Sigmoid colon (tissue), 7 donors: ENCODE results near the gene ST3GAL2. TPM values are rescaled to one million over a fixed set of nuclear protein-coding genes. Genes with fewer than 3 reads are reported as not detected.

Experiments used
- DNase-seq: peaks from one replicate; pipeline ENCODE4 v3.0.0-alpha.2; 2019
- H3K27ac ChIP-seq, 4 donors: fragments of 200-600 bp; sonication (generic); one replicate each; pipeline ENCODE4 v1.5.1; 2016 to 2019; ENCODE audit warnings: mild to moderate bottlenecking in 1 of 4
- H3K27me3 ChIP-seq, 3 donors: fragments of 200-600 bp; sonication (generic); one replicate each; pipeline ENCODE4 v1.5.1; 2019; ENCODE audit warnings: mild to moderate bottlenecking in 1 of 3
- H3K36me3 ChIP-seq, 4 donors: fragments of 200-600 bp; sonication (generic); one replicate each; pipeline ENCODE4 v1.5.1; 2016 to 2019
- H3K4me1 ChIP-seq, 4 donors: fragments of 200-600 bp; sonication (generic); one replicate each; pipeline ENCODE4 v1.5.1; 2017 to 2019
- H3K4me3 ChIP-seq, 4 donors: fragments of 200-600 bp; sonication (generic); one replicate each; pipeline ENCODE4 v1.5.1; 2017 to 2019; ENCODE audit warnings: mild to moderate bottlenecking in 2 of 4, moderate library complexity in 1 of 4
- H3K9me3 ChIP-seq, 4 donors: fragments of 200-600 bp in 3 of 4; sonication (generic) in 3 of 4; one replicate each; pipeline versions ENCODE4 v1.5.1 to v1.6.1; 2013 to 2019
- EP300 ChIP-seq, 4 donors: sonication (generic); formaldehyde crosslinking; IDR thresholded peaks; one replicate each; pipeline ENCODE4 v1.6.1; 2017; ENCODE audit warnings: antibody characterized with exemption in 4 of 4
- POLR2A ChIP-seq, 2 donors: fragments of 450-650 bp; IDR thresholded peaks; one replicate each; pipeline ENCODE4 v1.6.1; 2016; ENCODE audit warnings: antibody characterized with exemption in 2 of 2, mild to moderate bottlenecking in 2 of 2, moderate library complexity in 2 of 2
- POLR2AphosphoS5 ChIP-seq, 4 donors: sonication (generic); formaldehyde crosslinking; IDR thresholded peaks; one replicate each; pipeline ENCODE4 v1.6.1; 2017; ENCODE audit warnings: antibody characterized with exemption in 4 of 4
- WGBS, 2 donors: extraction: QIAGEN DNeasy Blood & Tissue Kit; methylation state at CpG; one replicate each; pipeline ENCODE4 v1.1.7; 2013; 5-methylcytosine and 5-hydroxymethylcytosine counted together
- intact Hi-C: fragments of 100-400 bp; cut with DNase I; formaldehyde crosslinking; loops from one replicate; pipeline ENCODE4 v1.15.1; 2023
- polyA plus RNA-seq, 3 donors: library from polyadenylated mRNA; stranded (reverse); fragments of 200-250 nt; gene quantifications; one replicate each; pipeline ENCODE4 v1.2.3, GENCODE V29; 2013
- total RNA-seq, 4 donors: library from RNA; depleted of rRNA; stranded (reverse); fragments of >200 nt; gene quantifications; one replicate each; pipeline ENCODE4 v1.1.0, GENCODE V29; 2016
- TF ChIP-seq, protein P1 (sequence below), 4 experiments: fragments of 450-650 bp in 3 of 4; fragments of 200-600 bp in 1 of 4; IDR thresholded peaks; one replicate each; pipeline ENCODE4 v1.5.1; 2016 to 2019; ENCODE audit warnings: antibody characterized with exemption in 4 of 4, mild to moderate bottlenecking in 3 of 4, moderate library complexity in 2 of 4
- donor health status: healthy with polysubstance abuse.
- donor health status: Bipolar disorder and iron deficiency.
- donor health status: healthy.

Gene ST3GAL2
- total and polyA plus RNA-seq, 7 donors, result 2.3 to 21.3 (median 14.0) TPM

DNA sequence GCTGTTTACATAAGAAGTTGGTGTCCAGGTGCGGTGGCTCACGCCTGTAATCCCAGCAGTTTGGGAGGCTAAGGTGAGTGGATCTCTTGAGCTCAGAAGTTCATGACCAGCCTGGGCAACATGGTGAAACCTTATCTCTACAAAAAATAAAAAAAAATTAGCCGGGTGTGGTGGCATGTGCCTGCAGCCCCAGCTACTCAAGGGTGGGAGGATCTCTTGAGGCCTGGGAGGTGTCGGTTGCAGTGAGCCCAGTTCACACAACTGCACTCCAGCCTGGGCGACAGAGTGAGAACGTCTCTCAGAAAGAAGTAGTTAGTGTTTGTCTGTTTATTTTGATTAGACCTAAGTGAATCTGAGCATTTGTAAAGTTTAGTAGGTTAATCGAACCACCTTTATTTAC lies 79.3 kb downstream of the ST3GAL2 start:
- H3K4me1 ChIP-seq, result no peaks in the 10 kb centered on the region
- intact Hi-C loops, result no loop called here
- H3K27ac ChIP-seq, result no peak overlapping the region
- no peaks in the 10 kb centered on the region for H3K9me3 ChIP-seq
- no peaks in the 10 kb centered on the region for H3K27me3 ChIP-seq
- peaks cover 50 to 100% (median 76%) of the 10 kb centered on the region in 4 donors for H3K36me3 ChIP-seq
- WGBS, 2 donors, result 82 to 93% methylated on average over 7 of the region's 7 CpGs
- DNase-seq, result no peak
- TF ChIP-seq, protein P1, sequence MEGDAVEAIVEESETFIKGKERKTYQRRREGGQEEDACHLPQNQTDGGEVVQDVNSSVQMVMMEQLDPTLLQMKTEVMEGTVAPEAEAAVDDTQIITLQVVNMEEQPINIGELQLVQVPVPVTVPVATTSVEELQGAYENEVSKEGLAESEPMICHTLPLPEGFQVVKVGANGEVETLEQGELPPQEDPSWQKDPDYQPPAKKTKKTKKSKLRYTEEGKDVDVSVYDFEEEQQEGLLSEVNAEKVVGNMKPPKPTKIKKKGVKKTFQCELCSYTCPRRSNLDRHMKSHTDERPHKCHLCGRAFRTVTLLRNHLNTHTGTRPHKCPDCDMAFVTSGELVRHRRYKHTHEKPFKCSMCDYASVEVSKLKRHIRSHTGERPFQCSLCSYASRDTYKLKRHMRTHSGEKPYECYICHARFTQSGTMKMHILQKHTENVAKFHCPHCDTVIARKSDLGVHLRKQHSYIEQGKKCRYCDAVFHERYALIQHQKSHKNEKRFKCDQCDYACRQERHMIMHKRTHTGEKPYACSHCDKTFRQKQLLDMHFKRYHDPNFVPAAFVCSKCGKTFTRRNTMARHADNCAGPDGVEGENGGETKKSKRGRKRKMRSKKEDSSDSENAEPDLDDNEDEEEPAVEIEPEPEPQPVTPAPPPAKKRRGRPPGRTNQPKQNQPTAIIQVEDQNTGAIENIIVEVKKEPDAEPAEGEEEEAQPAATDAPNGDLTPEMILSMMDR (IDR thresholded peaks at IDR 0.05), result no peak
- TF ChIP-seq POLR2A (IDR thresholded peaks at IDR 0.05) (no peak), POLR2AphosphoS5 (IDR thresholded peaks at IDR 0.05) (no peak), EP300 (IDR thresholded peaks at IDR 0.05) (no peak)
- H3K4me3 ChIP-seq, result no peak overlapping the region

DNA sequence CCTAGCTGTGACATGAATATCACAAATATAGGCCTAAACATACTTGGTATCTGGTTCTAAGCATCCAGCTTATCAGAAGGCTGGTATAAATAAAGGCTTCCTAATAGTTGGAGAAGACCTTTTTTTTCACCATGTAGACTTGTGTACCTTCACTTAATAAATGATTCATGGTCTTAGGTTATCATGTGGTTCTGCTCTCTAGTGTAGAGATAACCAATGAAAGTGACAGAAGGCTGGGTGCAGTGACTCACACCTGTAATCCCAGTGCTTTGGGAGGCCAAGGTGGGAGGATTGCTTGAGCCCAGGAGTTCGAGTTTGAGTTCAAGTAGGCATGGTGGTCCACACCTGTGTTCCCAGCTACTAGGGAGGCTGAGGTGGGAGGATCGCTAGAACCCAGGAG lies 89.1 kb downstream of the ST3GAL2 start:
- Histone ChIP-seq H3K27me3 (no peaks in the 10 kb centered on the region), H3K4me3 (no peak overlapping the region), H3K9me3 (no peaks in the 10 kb centered on the region), H3K4me1 (peaks cover 0 to 28% (median 20%) of the 10 kb centered on the region in 4 donors), H3K27ac (no peak overlapping the region), H3K36me3 (peaks cover 4 to 51% (median 18%) of the 10 kb centered on the region in 4 donors)
- intact Hi-C loops, result no loop called here
- DNase-seq, result no peak
- no peak for TF ChIP-seq EP300 (IDR thresholded peaks at IDR 0.05)
- TF ChIP-seq, protein P1 (IDR thresholded peaks at IDR 0.05), result no peak
- no peak for TF ChIP-seq POLR2AphosphoS5 (IDR thresholded peaks at IDR 0.05)
- TF ChIP-seq POLR2A (IDR thresholded peaks at IDR 0.05), result no peak
- 82 to 90% methylated on average over 2 of the region's 2 CpGs for WGBS, 2 donors

- intact Hi-C loops, result no loop called here
- no peak overlapping the region for H3K4me3 ChIP-seq
- WGBS, 2 donors, result 81 to 88% methylated on average over 2 of the region's 2 CpGs
- H3K4me1 ChIP-seq, result peaks cover 0 to 28% (median 20%) of the 10 kb centered on the region in 4 donors
- TF ChIP-seq POLR2AphosphoS5 (IDR thresholded peaks at IDR 0.05), result no peak
- TF ChIP-seq POLR2A (IDR thresholded peaks at IDR 0.05), result no peak
- TF ChIP-seq EP300 (IDR thresholded peaks at IDR 0.05), result no peak
- TF ChIP-seq, protein P1 (IDR thresholded peaks at IDR 0.05), result no peak
- no peaks in the 10 kb centered on the region for H3K27me3 ChIP-seq
- peaks cover 4 to 43% (median 15%) of the 10 kb centered on the region in 4 donors for H3K36me3 ChIP-seq
- DNase-seq, result no peak
- no peaks in the 10 kb centered on the region for H3K9me3 ChIP-seq
- H3K27ac ChIP-seq, result no peak overlapping the region
Observed at GRCh38 chr16:70348991-70349390, 89.9 kb downstream of the ST3GAL2 start.

DNA sequence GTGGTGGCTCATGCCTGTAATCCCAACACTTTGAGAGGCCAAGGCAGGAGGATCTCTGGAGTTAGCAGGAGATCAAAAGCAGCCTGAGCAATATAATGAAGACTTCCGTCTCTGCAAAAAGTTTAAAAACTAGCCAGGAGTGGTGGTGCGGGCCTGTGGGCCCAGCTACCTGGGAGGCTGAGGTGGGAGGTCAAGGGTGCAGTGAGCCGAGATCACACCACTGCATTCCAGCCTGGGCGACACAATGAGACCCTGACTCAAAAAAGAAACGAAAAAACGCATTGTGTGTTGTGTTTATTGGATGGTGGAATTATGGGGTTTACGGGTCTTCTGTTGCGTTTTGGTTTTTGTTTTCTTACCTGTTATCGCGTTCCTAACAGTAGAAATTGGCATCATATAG lies 93.1 kb downstream of the ST3GAL2 start:
- Histone ChIP-seq H3K4me3 (peak overlapping the region; percentile 53 to 79 (median 68)), H3K27me3 (no peaks in the 10 kb centered on the region), H3K36me3 (peaks cover 0 to 12% (median under 1%) of the 10 kb centered on the region in 4 donors), H3K27ac (peak overlapping the region; percentile 86 to 96 (median 90)), H3K9me3 (no peaks in the 10 kb centered on the region), H3K4me1 (peaks cover 0 to 28% (median 20%) of the 10 kb centered on the region in 4 donors)
- 74 to 87% methylated on average over 10 of the region's 10 CpGs for WGBS, 2 donors
- TF ChIP-seq EP300 (IDR thresholded peaks at IDR 0.05), result no peak
- TF ChIP-seq POLR2AphosphoS5 (IDR thresholded peaks at IDR 0.05), result no peak
- DNase-seq, result no peak
- intact Hi-C loops, result loop anchor here (2.0 kb wide), 1 partner anchor 47 kb away; the partner anchor contains the start of gene DDX19B

DNA sequence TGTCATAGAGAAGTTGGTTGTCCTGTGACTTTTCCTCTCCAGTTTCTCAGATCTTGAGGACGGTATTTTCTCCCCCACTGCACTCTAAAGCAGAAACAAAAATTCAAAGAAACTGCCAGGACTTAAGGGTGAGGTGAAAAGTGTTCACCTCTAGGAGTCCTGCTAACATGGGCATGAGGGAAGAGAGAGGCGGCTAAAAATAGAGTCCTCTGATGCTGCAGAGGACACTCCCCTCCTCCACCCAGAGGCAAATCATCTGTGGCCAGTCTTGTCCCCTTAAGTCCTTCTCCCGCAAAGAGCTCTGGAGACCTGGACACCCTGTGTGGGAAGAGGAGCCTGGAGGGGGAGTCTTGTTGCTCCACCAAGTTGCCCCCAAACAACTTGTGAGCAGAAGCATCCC lies 96.9 kb downstream of the ST3GAL2 start:
- TF ChIP-seq EP300 (IDR thresholded peaks at IDR 0.05) (no peak), POLR2A (IDR thresholded peaks at IDR 0.05) (no peak), POLR2AphosphoS5 (IDR thresholded peaks at IDR 0.05) (no peak)
- TF ChIP-seq, protein P1 (IDR thresholded peaks at IDR 0.05), result no peak
- Histone ChIP-seq H3K36me3 (no peaks in the 10 kb centered on the region), H3K27me3 (no peaks in the 10 kb centered on the region), H3K4me3 (no peak overlapping the region), H3K9me3 (no peaks in the 10 kb centered on the region), H3K27ac (no peak overlapping the region), H3K4me1 (peaks cover 0 to 8% (median 6%) of the 10 kb centered on the region in 4 donors)
- DNase-seq, result no peak
- intact Hi-C loops, result no loop called here
- WGBS, 2 donors, result 87 to 91% methylated on average over 3 of the region's 3 CpGs
